ENCODE data around the gene AJUBA. TPM values are rescaled to one million over a fixed set of nuclear protein-coding genes. Genes with fewer than 3 reads are reported as not detected.

AJUBA gene
- total RNA-seq, 1 donor from 2014 or later = 7.2 TPM

- Histone ChIP-seq H3K27ac (replicated peaks) (peak overlapping the region; percentile 90), H3K4me3 (no peak overlapping the region), H3K9me3 (replicated peaks) (no peaks in the 10 kb centered on the region), H3K36me3 (peaks cover 10% of the 10 kb centered on the region), H3K27me3 (ENCODE audit: low read depth) (no peaks in the 10 kb centered on the region), H3K4me1 (peaks cover 75% of the 10 kb centered on the region)
- no peak for TF ChIP-seq CTCF (IDR thresholded peaks at IDR 0.05; ENCODE audit: borderline replicate concordance)
- no peak for DNase-seq
- intact Hi-C loops (cut with micrococcal nuclease) = no loop called here
Measured at GRCh38 chr14:22977434-22977683, 5.0 kb downstream of the AJUBA start.

- no peak overlapping the region for H3K4me3 ChIP-seq
- intact Hi-C loops (cut with micrococcal nuclease) = no loop called here
- H3K36me3 ChIP-seq = peaks cover 14% of the 10 kb centered on the region
- H3K27me3 ChIP-seq (ENCODE audit: low read depth) = no peaks in the 10 kb centered on the region
- TF ChIP-seq CTCF (IDR thresholded peaks at IDR 0.05; ENCODE audit: borderline replicate concordance) = no peak
- H3K9me3 ChIP-seq (replicated peaks) = no peaks in the 10 kb centered on the region
- H3K4me1 ChIP-seq = peaks cover 70% of the 10 kb centered on the region
- H3K27ac ChIP-seq (replicated peaks) = peak overlapping the region; percentile 90
- DNase-seq = no peak
Measured at GRCh38 chr14:22976620-22977433, 5.5 kb downstream of the AJUBA start.

GRCh38 chr14:22974530-22975313 lies 7.6 kb downstream of the AJUBA start:
- Histone ChIP-seq H3K4me3 (no peak overlapping the region), H3K27ac (replicated peaks) (peak overlapping the region; percentile 57)
- DNase-seq = no peak

DNA sequence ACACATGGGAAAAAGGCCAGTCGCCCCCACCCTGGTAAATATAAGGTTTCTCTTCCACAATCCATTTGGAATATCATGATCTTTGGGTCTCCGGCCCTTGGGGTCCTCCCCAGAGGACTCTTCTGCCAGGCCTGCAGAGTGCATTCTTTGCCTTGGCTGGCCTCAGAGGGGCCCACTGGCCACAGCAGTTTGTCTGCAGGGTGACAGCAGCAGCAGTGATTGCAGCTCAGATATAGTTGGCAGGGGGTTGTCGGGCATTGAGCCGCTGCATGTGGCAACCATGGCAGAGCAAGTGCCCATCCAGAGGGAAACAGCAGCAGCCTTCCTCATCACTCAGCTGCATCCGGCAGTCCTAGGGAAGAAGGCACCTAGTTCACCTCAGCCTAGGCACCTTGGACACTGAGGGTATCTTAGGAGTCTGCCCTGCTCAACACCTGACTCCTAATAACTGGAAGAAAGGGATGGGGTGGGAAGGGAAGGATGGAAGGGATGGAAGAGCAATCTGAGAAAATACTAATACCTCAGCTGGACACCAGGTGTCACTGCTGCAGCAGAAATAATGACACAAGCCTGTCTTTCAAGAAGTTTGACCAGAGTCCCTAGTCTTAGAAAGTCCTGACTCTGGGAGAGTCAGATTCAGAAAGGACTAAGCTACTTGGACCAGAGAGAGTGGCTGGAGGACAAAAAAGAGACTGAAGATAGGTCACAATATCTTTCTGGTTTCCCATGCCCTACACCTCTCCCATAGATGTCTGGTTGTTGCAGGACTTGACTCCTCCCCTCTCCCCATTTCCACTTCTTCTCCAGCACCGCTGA lies 8.9 kb downstream of the AJUBA start:
- no peaks in the 10 kb centered on the region for H3K27me3 ChIP-seq (ENCODE audit: low read depth)
- DNase-seq = no peak
- H3K27ac ChIP-seq (replicated peaks) = peak overlapping the region; percentile 57
- H3K9me3 ChIP-seq (replicated peaks) = no peaks in the 10 kb centered on the region
- TF ChIP-seq CTCF (IDR thresholded peaks at IDR 0.05; ENCODE audit: borderline replicate concordance) = peak; percentile 78
- peaks cover 36% of the 10 kb centered on the region for H3K4me1 ChIP-seq
- intact Hi-C loops (cut with micrococcal nuclease) = no loop called here
- no peak overlapping the region for H3K4me3 ChIP-seq
- H3K36me3 ChIP-seq = peaks cover 20% of the 10 kb centered on the region

More at GRCh38 chr14:22974530-22975313, 7.6 kb downstream of the AJUBA start:
- intact Hi-C loops (cut with micrococcal nuclease) = no loop called here
- peaks cover 49% of the 10 kb centered on the region for H3K4me1 ChIP-seq
- H3K36me3 ChIP-seq = peaks cover 14% of the 10 kb centered on the region
- H3K27me3 ChIP-seq (ENCODE audit: low read depth) = no peaks in the 10 kb centered on the region
- TF ChIP-seq CTCF (IDR thresholded peaks at IDR 0.05; ENCODE audit: borderline replicate concordance) = no peak
- H3K9me3 ChIP-seq (replicated peaks) = no peaks in the 10 kb centered on the region

DNA sequence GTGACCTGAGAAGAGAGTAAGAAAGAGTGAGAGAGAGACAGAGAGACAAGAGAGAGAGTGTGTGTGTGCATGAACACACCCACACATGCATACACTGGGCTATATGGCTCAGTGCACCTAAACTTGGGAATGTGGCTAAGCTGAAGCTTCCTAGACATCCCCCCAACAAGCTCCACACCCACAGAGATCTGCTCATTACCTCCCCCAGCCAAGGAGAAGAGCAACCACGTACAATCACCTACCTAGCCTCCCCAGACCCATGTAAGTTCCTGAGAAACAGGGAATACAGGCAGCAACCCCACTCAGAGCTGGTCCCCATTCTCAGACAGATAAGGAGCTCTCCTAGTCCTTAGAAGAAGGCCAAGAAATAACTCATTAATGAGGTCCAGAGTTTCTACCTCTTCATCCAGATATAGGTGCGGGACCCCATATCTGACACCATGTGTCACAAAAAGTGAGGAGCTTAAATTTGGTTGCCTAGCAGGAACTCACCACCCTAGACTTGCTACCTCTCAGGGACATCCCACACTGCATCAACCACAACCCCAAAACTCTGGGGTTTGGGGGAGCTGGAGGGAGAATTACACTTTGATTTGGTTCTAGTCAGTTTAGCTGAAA lies 9.9 kb downstream of the AJUBA start:
- Histone ChIP-seq H3K27ac (replicated peaks) (no peak overlapping the region), H3K4me1 (peaks cover 26% of the 10 kb centered on the region), H3K36me3 (peaks cover 20% of the 10 kb centered on the region), H3K9me3 (replicated peaks) (no peaks in the 10 kb centered on the region), H3K4me3 (no peak overlapping the region), H3K27me3 (ENCODE audit: low read depth) (no peaks in the 10 kb centered on the region)
- intact Hi-C loops (cut with micrococcal nuclease) = no loop called here
- no peak for DNase-seq
- TF ChIP-seq CTCF (IDR thresholded peaks at IDR 0.05; ENCODE audit: borderline replicate concordance) = no peak

All from left ventricle myocardium inferior (tissue), 1 donor.